ENCODE measurements around the gene ZC3H12D.

The ZC3H12D gene

DNA sequence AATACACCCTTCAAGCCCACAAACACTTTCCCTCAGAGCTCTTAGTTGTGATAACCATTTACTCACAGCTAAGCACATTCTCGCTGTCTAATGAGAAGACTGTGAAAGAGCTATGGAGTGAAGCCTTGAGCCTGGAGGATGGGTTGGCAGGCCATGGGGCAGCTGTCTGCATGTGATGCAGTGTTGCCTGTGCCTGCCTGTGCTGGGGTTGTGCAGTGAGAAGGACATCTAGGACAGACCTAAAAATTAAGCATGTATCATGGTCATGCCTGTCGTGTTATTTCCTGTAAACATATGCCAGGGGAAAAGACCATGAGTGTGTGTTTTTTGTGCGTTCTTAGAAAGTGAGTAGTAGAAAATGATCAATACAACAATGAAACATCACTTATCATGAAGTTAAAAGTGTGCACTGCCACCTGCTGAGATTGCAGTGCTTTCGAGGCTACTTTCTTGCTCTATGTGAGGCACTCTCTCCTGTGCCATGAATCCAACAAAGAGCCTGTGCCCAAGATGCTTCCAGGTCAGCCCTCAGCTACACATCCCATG is 8.1 kb upstream of the ZC3H12D start:
- Histone ChIP-seq H3K9ac (ENCODE audit: insufficient read length) (no peak overlapping the region), H3K27ac (no peak overlapping the region), H3K4me3 (no peak overlapping the region), H3K9me3 (ENCODE audit: low read depth, low read length) (no peaks in the 10 kb centered on the region), H3K36me3 (ENCODE audit: insufficient read depth, low read length) (no peaks in the 10 kb centered on the region)
- DNase-seq (ENCODE audit: low read depth, low spot score) = no peak
- no peak for TF ChIP-seq POLR2AphosphoS5 (IDR thresholded peaks at IDR 0.05; ENCODE audit: borderline replicate concordance, low read depth, low read length)
- no peak for TF ChIP-seq EZH2 (IDR thresholded peaks at IDR 0.05)
- TF ChIP-seq FOXP2 (optimal IDR thresholded peaks at IDR 0.05; ENCODE audit: control extremely low read depth, extremely low read length, insufficient read depth) = no peak

DNA sequence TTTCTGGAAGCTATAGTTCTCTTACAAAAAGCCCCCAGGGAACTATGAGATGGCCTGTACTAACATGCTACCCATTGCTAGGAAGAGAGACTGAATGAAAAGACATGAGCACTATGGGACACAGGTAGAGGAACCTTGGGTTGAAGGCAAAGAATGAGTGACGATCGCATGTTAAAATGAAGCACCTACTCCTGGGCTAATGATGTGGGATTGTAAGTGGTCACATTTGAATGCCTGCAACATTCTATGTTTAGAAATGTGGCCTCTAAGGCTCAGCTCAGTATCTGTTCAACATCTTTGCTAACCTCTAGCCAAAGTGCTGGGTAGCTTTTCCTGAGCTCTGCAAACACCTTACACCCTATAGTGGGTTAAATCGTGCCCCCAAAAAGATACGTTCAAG is 5.2 kb upstream of the ZC3H12D start:
- Histone ChIP-seq H3K9ac (ENCODE audit: insufficient read length) (no peak overlapping the region), H3K4me3 (no peak overlapping the region), H3K36me3 (ENCODE audit: insufficient read depth, low read length) (no peaks in the 10 kb centered on the region), H3K9me3 (ENCODE audit: low read depth, low read length) (no peaks in the 10 kb centered on the region), H3K27ac (no peak overlapping the region)
- TF ChIP-seq POLR2AphosphoS5 (IDR thresholded peaks at IDR 0.05; ENCODE audit: borderline replicate concordance, low read depth, low read length) (no peak), EZH2 (IDR thresholded peaks at IDR 0.05) (no peak), FOXP2 (optimal IDR thresholded peaks at IDR 0.05; ENCODE audit: control extremely low read depth, extremely low read length, insufficient read depth) (no peak)
- DNase-seq (ENCODE audit: low read depth, low spot score) = no peak

DNA sequence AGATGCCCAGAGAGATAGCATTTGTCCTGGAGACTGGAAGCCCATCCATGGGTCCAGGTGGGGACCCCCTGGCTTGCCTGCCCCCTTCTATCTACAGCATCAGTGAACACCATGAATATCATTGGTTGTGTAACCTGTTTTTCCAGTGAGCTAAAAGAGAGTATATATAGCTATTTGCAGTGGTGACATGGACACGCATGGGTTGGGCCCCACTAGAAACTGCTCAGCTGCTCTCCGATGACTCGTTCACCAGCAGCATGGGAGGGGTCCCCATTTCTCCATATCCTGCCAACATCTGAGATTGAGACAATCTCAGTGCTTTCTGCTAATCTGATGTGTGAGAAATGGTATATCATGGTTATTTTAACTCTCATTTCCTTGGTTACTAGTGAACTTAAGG is 4.0 kb upstream of the ZC3H12D start:
- H3K36me3 ChIP-seq (ENCODE audit: insufficient read depth, low read length) = no peaks in the 10 kb centered on the region
- no peak overlapping the region for H3K27ac ChIP-seq
- TF ChIP-seq FOXP2 (optimal IDR thresholded peaks at IDR 0.05; ENCODE audit: control extremely low read depth, extremely low read length, insufficient read depth) (no peak), EZH2 (IDR thresholded peaks at IDR 0.05) (no peak), POLR2AphosphoS5 (IDR thresholded peaks at IDR 0.05; ENCODE audit: borderline replicate concordance, low read depth, low read length) (no peak)
- no peaks in the 10 kb centered on the region for H3K9me3 ChIP-seq (ENCODE audit: low read depth, low read length)
- no peak for DNase-seq (ENCODE audit: low read depth, low spot score)
- no peak overlapping the region for H3K9ac ChIP-seq (ENCODE audit: insufficient read length)
- H3K4me3 ChIP-seq = no peak overlapping the region

DNA sequence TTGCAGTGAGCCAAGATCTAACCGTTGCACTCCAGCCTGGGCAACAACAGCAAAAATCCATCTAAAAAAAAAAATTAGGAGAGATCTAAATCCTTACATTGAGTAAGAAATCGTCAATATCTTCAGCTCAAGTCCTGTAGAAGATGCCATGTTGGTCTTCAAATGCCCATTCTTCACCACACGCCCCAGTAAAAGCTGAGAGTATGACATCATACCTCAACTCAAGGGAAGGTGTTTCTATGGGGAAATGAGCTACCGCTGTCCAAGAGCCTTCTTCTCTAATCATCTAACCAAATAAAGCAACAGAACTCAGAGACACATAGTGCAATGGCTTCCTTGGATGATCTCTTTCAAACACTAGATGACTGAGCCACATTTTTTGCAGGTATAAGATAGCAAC is 2.5 kb upstream of the ZC3H12D start:
- Histone ChIP-seq H3K36me3 (ENCODE audit: insufficient read depth, low read length) (no peaks in the 10 kb centered on the region), H3K27ac (no peak overlapping the region), H3K9me3 (ENCODE audit: low read depth, low read length) (no peaks in the 10 kb centered on the region), H3K9ac (ENCODE audit: insufficient read length) (no peak overlapping the region), H3K4me3 (no peak overlapping the region)
- DNase-seq (ENCODE audit: low read depth, low spot score) = no peak
- TF ChIP-seq EZH2 (IDR thresholded peaks at IDR 0.05) = no peak
- TF ChIP-seq FOXP2 (optimal IDR thresholded peaks at IDR 0.05; ENCODE audit: control extremely low read depth, extremely low read length, insufficient read depth) = no peak
- no peak for TF ChIP-seq POLR2AphosphoS5 (IDR thresholded peaks at IDR 0.05; ENCODE audit: borderline replicate concordance, low read depth, low read length)

DNA sequence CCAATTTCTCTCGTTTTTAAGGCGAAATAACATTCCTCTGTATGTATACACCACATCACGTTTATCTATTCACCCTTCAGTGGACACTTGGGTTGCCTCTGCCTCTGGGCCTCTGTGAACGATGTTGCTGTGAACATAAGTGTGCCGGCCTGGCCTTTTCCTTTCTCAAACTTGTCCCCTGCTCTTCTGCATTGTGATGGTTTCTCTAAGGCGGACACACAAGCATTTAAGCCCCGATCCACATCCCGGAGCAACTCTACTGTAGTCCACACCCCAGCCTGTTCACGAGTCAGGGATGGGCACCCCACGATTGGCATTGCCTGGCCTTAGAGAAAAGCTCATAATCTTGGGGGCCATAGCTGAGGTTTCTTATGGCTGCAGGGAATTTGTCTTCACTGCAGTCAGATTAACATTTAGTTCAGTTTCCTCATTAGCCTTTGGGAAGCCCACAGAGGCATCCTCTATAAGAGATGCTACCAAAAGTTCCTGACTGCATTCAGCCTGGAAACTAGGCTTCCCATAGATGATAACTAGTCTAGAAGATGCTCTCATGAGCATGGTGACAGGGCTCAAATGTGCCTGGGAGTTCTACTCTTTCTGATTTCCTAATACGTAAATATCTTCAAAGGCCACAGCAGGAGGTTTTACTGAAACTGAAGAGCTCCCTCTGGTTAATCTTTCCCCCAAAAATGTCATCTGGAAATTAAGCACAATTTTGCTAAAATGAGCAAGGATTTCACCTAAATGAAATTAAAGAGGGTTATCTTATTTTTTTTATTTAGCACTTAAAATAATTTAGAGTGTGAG is 762 bp downstream of the ZC3H12D start:
- no peak overlapping the region for H3K9ac ChIP-seq (ENCODE audit: insufficient read length)
- no peak for TF ChIP-seq POLR2AphosphoS5 (IDR thresholded peaks at IDR 0.05; ENCODE audit: borderline replicate concordance, low read depth, low read length)
- no peak for TF ChIP-seq EZH2 (IDR thresholded peaks at IDR 0.05)
- no peak for TF ChIP-seq FOXP2 (optimal IDR thresholded peaks at IDR 0.05; ENCODE audit: control extremely low read depth, extremely low read length, insufficient read depth)
- H3K4me3 ChIP-seq = no peak overlapping the region
- no peaks in the 10 kb centered on the region for H3K36me3 ChIP-seq (ENCODE audit: insufficient read depth, low read length)
- H3K27ac ChIP-seq = no peak overlapping the region
- H3K9me3 ChIP-seq (ENCODE audit: low read depth, low read length) = no peaks in the 10 kb centered on the region
- DNase-seq (ENCODE audit: low read depth, low spot score) = no peak

DNA sequence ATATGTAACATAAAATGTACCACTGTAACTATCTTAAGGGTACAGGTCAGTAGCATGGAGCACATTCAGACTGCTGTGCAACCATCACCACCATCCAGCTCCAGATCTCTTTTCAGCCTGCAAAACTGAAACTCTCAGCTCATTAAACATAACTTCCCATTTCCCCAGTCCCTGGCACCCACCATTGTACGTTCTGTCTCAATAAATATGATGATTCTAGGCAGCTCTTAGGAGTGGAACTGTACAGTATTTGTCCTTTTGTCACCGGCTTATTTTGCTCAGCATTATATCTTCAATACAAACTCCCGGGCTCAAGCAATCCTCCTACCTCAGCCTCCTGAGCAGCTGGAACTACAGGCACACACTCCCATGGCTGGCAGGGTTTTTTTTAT is 1.5 kb downstream of the ZC3H12D start:
- Histone ChIP-seq H3K9me3 (ENCODE audit: low read depth, low read length) (no peaks in the 10 kb centered on the region), H3K27ac (no peak overlapping the region), H3K4me3 (no peak overlapping the region), H3K36me3 (ENCODE audit: insufficient read depth, low read length) (no peaks in the 10 kb centered on the region), H3K9ac (ENCODE audit: insufficient read length) (no peak overlapping the region)
- no peak for DNase-seq (ENCODE audit: low read depth, low spot score)
- no peak for TF ChIP-seq EZH2 (IDR thresholded peaks at IDR 0.05)

DNA sequence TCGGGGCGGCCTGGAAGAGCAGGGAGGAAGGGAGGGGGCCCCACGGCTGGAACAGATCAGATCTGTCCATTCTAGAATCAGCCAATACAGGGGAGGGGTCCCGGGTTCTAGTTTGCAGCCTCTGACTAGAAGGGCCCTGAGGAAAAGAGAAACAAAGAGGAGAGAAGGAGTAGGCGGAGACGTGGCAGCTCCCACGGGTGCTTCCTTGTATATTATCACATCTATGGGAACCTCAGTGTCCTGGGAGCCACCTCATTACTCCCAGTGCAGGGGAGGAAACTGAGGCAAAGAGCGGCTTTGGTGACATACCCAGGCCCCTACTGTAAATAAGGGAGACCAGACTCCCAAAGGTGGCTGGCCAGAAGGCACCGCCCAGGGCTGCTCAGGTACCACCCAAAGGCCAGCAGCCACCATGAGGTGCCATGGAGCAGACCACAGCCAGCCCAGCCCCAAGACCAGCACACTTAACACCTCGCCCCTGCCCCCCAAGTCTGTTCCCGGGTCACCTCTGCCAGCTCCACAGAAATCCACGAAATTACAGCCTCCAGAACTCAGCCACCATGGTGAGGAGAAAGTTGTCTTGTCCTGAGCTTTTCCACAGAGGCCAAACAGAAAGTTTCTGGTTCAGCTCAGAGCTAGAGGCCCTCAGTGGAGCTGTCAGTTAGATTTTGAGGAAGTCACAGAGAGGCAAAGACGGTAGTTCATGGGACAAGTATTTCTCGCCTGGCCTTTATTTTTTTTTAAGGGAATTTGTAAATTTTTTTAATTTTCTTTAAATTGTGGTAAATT is 2.1 kb downstream of the ZC3H12D start:
- no peak overlapping the region for H3K9ac ChIP-seq (ENCODE audit: insufficient read length)
- H3K36me3 ChIP-seq (ENCODE audit: insufficient read depth, low read length) = no peaks in the 10 kb centered on the region
- DNase-seq (ENCODE audit: low read depth, low spot score) = no peak
- H3K4me3 ChIP-seq = no peak overlapping the region
- H3K27ac ChIP-seq = no peak overlapping the region
- no peaks in the 10 kb centered on the region for H3K9me3 ChIP-seq (ENCODE audit: low read depth, low read length)
- TF ChIP-seq EZH2 (IDR thresholded peaks at IDR 0.05) = no peak
- no peak for TF ChIP-seq POLR2AphosphoS5 (IDR thresholded peaks at IDR 0.05; ENCODE audit: borderline replicate concordance, low read depth, low read length)
- no peak for TF ChIP-seq FOXP2 (optimal IDR thresholded peaks at IDR 0.05; ENCODE audit: control extremely low read depth, extremely low read length, insufficient read depth)

DNA sequence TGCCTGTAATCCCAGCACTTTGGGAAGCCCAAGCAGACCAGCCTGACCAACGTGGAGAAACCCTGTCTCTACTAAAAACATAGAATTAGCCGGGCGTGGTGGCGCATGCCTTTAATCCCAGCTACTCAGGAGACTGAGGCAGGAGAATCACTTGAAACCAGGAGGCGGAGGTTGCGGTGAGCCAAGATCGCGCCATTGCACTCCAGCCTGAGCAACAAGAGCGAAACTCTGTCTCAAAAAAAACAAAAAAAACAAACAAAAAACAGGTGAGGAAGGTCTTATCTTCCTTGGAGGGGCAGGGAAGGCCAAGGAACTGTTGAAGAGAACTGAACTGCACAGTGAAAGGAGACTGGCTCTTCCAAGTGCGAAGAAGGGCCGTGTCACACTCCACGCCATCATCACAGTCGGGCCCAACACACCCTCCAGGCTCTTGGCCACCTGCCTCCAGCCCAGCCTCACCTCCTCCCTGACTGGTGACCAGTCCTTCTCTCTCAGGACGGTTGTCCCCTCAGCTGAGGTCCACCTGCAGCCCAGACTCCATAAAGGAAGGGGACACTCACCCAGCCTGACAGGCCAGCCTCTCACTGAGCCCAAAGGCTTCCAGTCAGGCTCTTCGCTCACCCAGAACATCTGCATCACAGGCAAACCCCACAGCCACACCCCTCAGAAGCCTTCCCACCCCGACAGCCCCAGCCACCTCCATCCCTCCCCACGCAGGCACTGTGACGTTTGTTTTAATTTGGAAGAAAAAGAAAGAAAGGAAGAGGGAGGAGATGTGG is 4.1 kb downstream of the ZC3H12D start:
- H3K36me3 ChIP-seq (ENCODE audit: insufficient read depth, low read length) = no peaks in the 10 kb centered on the region
- no peak overlapping the region for H3K9ac ChIP-seq (ENCODE audit: insufficient read length)
- no peak for TF ChIP-seq EZH2 (IDR thresholded peaks at IDR 0.05)
- no peak for TF ChIP-seq FOXP2 (optimal IDR thresholded peaks at IDR 0.05; ENCODE audit: control extremely low read depth, extremely low read length, insufficient read depth)
- no peak for TF ChIP-seq POLR2AphosphoS5 (IDR thresholded peaks at IDR 0.05; ENCODE audit: borderline replicate concordance, low read depth, low read length)

More for the DNA sequence above, 4.1 kb downstream of the ZC3H12D start:
- Histone ChIP-seq H3K4me3 (no peak overlapping the region), H3K27ac (no peak overlapping the region), H3K9me3 (ENCODE audit: low read depth, low read length) (no peaks in the 10 kb centered on the region)
- DNase-seq (ENCODE audit: low read depth, low spot score) = no peak
